HG02943 (cell line): ENCODE data around the gene ST3GAL2.

Source experiments
- ATAC-seq: cut with Tn5 transposase; IDR thresholded peaks from one replicate; pipeline ENCODE4 v1.9.1; 2021; ENCODE audit warnings: mild to moderate bottlenecking, low read depth, moderate library complexity; ENCODE audit not compliant: unreplicated experiment

The ST3GAL2 gene

GRCh38 chr16:70438969-70439862 is at the start of gene ST3GAL2:
Gene ST3GAL2, minus strand, starts transcription at chr16:70439100. Its CDS starts 40,570 bp downstream, at chr16:70398530.
- peak; percentile 77 for ATAC-seq

GRCh38 chr16:70484867-70485266 is 46.0 kb upstream of the ST3GAL2 start:
- no peak for ATAC-seq

- peak; percentile 64 for ATAC-seq
These were observed 44.5 kb upstream of the ST3GAL2 start for GRCh38 chr16:70483426-70483825.

- ATAC-seq = no peak
These were observed 43.7 kb upstream of the ST3GAL2 start for GRCh38 chr16:70482624-70483023.

- no peak for ATAC-seq
These were observed 43.1 kb upstream of the ST3GAL2 start for GRCh38 chr16:70481929-70482536.

- ATAC-seq = no peak
These were observed 41.5 kb upstream of the ST3GAL2 start for GRCh38 chr16:70480127-70481105.

DNA sequence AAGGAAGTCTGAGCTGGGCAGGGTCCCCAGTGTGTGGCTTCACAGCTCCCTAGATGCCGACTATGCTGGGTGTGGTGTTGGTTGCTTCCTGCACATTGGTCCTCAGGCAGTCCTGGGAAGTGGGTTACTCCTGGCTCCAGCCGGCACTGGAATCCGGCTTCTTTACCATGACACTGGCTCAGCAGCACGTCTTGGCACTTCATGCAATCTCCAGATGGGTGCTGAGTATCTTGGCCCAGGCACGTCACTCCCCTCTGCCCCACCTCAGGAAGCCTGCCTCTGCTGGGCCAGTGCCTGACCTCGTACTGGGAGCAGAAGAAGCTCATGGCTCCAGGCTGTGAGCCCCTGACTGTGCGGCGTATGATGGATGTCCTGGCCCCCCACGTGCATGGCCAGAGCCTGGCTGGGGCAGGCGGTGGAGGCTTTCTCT is 40.0 kb upstream of the ST3GAL2 start:
- ATAC-seq = no peak

GRCh38 chr16:70478169-70478568 is 39.3 kb upstream of the ST3GAL2 start:
- no peak for ATAC-seq

DNA sequence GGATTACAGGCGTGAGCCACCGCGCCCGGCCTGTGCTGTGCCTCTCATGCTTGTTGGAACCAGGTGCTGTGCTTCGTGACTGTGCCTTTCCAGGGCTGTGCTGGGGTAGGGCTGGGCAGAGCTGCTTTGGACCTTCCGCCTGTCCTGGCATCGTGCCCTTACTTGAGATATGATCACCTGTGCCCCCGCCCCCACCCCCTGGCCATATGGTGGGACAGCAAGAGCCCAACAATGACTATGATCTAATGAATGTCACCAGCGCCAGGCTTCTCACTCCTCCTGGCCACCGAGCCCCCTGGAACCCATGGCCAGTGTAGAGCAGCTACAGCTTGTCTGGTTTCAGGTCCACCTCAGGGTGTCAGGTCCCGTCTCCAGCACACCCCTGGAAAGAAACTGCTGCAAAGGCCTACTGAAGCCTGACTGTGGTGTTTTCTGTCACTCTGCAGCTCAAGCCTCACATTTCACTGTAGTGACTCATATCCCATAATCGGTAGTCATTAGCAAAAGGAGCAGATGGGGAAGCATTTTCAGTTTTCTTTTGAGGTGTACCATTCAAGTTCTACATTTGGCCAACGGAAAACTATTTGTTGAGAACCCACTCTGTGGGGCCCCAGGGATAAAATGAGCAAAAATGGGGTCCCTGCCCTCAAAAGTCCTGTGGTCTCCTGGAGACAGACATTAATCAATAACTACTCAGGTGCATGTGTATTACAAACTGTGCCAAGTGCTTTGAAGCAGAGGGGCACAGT is 37.5 kb upstream of the ST3GAL2 start:
- peak; percentile 78 for ATAC-seq

DNA sequence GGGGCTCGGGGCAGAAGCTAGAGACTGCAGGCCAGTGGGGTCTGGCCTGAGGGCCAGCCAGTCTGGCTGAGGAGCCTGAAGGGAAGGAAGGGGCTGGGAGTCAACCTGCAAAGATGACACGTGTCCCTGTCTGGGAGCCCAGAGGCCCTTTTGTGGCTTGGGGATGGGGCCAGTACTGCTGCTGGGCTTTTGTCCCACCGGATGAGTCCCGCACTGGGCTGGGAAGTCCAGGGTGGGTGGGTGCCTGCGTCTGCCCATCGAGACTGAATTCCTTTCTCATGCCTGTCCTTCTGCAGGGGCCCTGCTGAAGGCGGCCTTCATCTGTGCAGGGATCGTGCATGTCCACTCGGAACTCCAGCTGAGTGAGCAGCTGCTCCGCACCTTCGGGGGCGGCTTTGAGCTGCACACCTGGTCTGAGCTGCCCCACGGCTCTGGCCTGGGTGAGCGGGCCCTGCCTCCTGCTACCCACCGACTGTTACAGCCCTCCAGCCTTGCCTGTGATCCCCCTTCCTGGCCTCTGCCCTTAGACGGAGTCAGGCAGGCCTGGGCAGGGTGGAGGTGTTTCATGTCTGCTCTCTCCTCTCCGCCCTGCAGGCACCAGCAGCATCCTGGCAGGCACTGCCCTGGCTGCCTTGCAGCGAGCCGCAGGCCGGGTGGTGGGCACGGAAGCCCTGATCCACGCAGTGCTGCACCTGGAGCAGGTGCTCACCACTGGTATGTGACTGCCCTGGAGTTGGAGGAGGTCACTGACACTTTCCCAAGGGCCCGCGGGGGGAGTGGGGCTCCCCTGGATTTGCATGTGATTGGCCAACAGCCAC is 36.4 kb upstream of the ST3GAL2 start:
- no peak for ATAC-seq

DNA sequence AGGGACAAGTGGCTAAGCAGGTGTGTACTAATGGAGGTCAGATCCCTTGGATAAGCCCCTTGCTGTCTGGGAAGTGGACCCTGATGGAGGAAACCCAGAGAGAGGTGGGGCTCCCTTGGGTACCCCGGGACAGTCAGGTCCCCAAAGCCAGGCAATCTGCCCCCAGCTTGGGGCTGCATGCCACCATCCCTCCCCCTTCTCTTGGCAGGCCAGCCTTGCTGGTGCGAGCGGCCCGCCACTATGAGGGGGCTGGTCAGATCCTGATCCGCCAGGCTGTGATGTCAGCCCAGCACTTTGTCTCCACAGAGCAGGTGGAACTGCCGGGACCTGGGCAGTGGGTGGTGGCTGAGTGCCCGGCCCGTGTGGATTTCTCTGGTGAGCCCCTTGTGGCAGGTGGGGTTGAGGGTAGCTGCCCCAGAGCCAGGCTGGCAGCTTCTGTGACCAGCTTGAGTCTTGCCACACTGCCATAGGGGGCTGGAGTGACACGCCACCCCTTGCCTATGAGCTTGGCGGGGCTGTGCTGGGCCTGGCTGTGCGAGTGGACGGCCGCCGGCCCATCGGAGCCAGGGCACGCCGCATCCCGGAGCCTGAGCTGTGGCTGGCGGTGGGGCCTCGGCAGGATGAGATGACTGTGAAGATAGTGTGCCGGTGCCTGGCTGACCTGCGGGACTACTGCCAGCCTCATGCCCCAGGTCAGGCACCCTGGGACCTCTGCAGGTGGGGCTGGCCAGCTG is 35.6 kb upstream of the ST3GAL2 start:
- no peak for ATAC-seq

- ATAC-seq = no peak
These were observed 34.8 kb upstream of the ST3GAL2 start for GRCh38 chr16:70473446-70474319.

GRCh38 chr16:70472786-70473433 is 34.0 kb upstream of the ST3GAL2 start:
- ATAC-seq = no peak

DNA sequence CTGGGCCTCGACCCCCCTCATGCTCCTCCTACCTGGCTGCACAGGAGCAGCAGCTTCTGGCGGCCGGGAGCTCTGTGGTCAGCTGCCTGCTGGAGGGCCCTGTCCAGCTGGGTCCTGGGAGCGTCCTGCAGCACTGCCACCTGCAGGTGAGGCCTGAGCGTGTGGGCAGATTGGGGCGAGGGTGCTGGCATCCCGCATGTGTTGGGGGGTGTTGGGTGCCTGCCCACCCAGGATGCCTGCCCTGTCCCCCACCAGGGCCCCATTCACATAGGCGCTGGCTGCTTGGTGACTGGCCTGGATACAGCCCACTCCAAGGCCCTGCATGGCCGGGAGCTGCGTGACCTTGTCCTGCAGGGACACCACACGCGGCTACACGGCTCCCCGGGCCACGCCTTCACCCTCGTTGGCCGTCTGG is 32.0 kb upstream of the ST3GAL2 start:
- no peak for ATAC-seq

GRCh38 chr16:70470141-70470926 is 31.4 kb upstream of the ST3GAL2 start:
- no peak for ATAC-seq
